Naive thymus-derived CD4-positive, alpha-beta T cell (primary cell): ENCODE results near the gene NEK7. TPM values are rescaled to one million over a fixed set of nuclear protein-coding genes. Genes with fewer than 3 reads are reported as not detected.

Experiments used
- ATAC-seq: fragments of 150-1000 bp; cut with Tn5 transposase; 2 replicates; pipeline ENCODE4 v1.10.0; 2021; ENCODE audit warnings: mild to moderate bottlenecking, moderate library complexity
- CTCF ChIA-PET: fragments of 350-600 bp; sonication (Branson Sonifier 250); formaldehyde crosslinking; loops from one replicate; lab custom pipeline; 2021; ENCODE audit warnings: antibody characterized with exemption; lab: Charles Lee
- POLR2A ChIA-PET: fragments of 350-600 bp; sonication (Branson Sonifier 250); formaldehyde crosslinking; loops from one replicate; lab custom pipeline; 2021; ENCODE audit warnings: antibody characterized with exemption, inconsistent platforms; lab: Charles Lee
- DNase-seq, 9 donors: peaks; one replicate each; pipeline versions ENCODE4 v3.0.0 to v3.0.0-alpha.2; 2020 to 2022; ENCODE audit warnings: mixed read lengths in 1 of 9
- H3K27ac ChIP-seq: one replicate; pipeline ENCODE4 v1.7.0; 2013; ENCODE audit warnings: mild to moderate bottlenecking, low read depth, low read length, moderate library complexity
- H3K27me3 ChIP-seq, 2 donors: one replicate each; pipeline ENCODE4 v1.7.0; 2013; ENCODE audit warnings: low read length in 2 of 2, mild to moderate bottlenecking in 2 of 2, moderate library complexity in 2 of 2; ENCODE audit not compliant: control insufficient read depth in 2 of 2, insufficient read depth in 2 of 2
- H3K36me3 ChIP-seq, 3 experiments: 1 replicate in 2 of 3; 2 replicates in 1 of 3; pipeline ENCODE4 v1.7.0; 2013; ENCODE audit warnings: low read length in 3 of 3, mild to moderate bottlenecking in 3 of 3, moderate library complexity in 1 of 3; ENCODE audit not compliant: insufficient read depth in 3 of 3, control insufficient read depth in 2 of 3
- H3K4me1 ChIP-seq, 2 donors: one replicate each; pipeline ENCODE4 v1.7.0; 2013; ENCODE audit warnings: low read length in 2 of 2, mild to moderate bottlenecking in 2 of 2, moderate library complexity in 1 of 2; ENCODE audit not compliant: control insufficient read depth in 2 of 2, insufficient read depth in 2 of 2
- H3K4me3 ChIP-seq: 2 replicates; pipeline ENCODE4 v1.7.0; 2013; ENCODE audit warnings: mild to moderate bottlenecking, low read length
- H3K9me3 ChIP-seq, 3 experiments: 1 replicate in 2 of 3; 2 replicates in 1 of 3; pipeline ENCODE4 v1.7.0; 2013; ENCODE audit warnings: low read length in 3 of 3; ENCODE audit not compliant: control insufficient read depth in 2 of 3
- H3K27ac Mint-ChIP-seq, 9 donors: one replicate each; pipeline ENCODE4 v1.8.0; 2020 to 2022; ENCODE audit warnings: mixed read lengths in 9 of 9, mild to moderate bottlenecking in 8 of 9, moderate library complexity in 5 of 9, inconsistent platforms in 2 of 9
- H3K27me3 Mint-ChIP-seq, 5 donors: one replicate each; pipeline ENCODE4 v1.8.0; 2021 to 2022; ENCODE audit warnings: mixed read lengths in 5 of 5, mild to moderate bottlenecking in 1 of 5
- H3K36me3 Mint-ChIP-seq, 5 donors: one replicate each; pipeline ENCODE4 v1.8.0; 2020 to 2022; ENCODE audit warnings: mixed read lengths in 5 of 5, mild to moderate bottlenecking in 3 of 5, inconsistent platforms in 1 of 5
- H3K4me1 Mint-ChIP-seq, 7 donors: one replicate each; pipeline ENCODE4 v1.8.0; 2020 to 2022; ENCODE audit warnings: mixed read lengths in 7 of 7, mild to moderate bottlenecking in 3 of 7, inconsistent platforms in 1 of 7
- H3K4me3 Mint-ChIP-seq, 10 donors: one replicate each; pipeline ENCODE4 v1.8.0; 2020 to 2022; ENCODE audit warnings: mild to moderate bottlenecking in 10 of 10, mixed read lengths in 10 of 10, moderate library complexity in 6 of 10, inconsistent platforms in 2 of 10
- H3K9me3 Mint-ChIP-seq, 11 donors: one replicate each; pipeline ENCODE4 v1.8.0; 2020 to 2022; ENCODE audit warnings: mixed read lengths in 11 of 11, mild to moderate bottlenecking in 4 of 11, inconsistent platforms in 1 of 11, moderate library complexity in 1 of 11
- intact Hi-C, 2 donors: fragments of 100-400 bp; cut with micrococcal nuclease; formaldehyde crosslinking; loops; one replicate each; pipeline ENCODE4 v1.15.1; 2023
- polyA plus RNA-seq, 2 donors: library from polyadenylated mRNA; unstranded; fragments of 300-500 nt; fragmentation: Illumina TruSeq; gene quantifications; one replicate each; pipeline ENCODE4 v1.2.3, GENCODE V29; 2021
- total RNA-seq, 6 experiments: library from RNA in 5 of 6; stranded (reverse) in 5 of 6; gene quantifications; 1 replicate in 5 of 6; 2 replicates in 1 of 6; pipeline ENCODE4 v1.2.3 and lab custom pipeline; 2021 to 2026

NEK7 gene
- total and polyA plus RNA-seq, 7 experiments from 2014 or later = 25.1 to 68.4 (median 44.5) TPM

- ChIA-PET POLR2A (no interaction called here), CTCF (interaction anchor here (1.2 kb wide), 1 partner anchor 44 kb away, joined by 5 read pairs; no protein-coding TSS in a partner anchor)
- Mint-ChIP-seq H3K4me1 (peaks cover 0 to 25% (median 14%) of the 10 kb centered on the region in 7 donors), H3K36me3 (peaks cover 0 to 29% (median 8%) of the 10 kb centered on the region in 5 donors), H3K27ac (no peak overlapping the region), H3K9me3 (no peaks in the 10 kb centered on the region), H3K4me3 (no peak overlapping the region), H3K27me3 (no peaks in the 10 kb centered on the region)
- no peaks in the 10 kb centered on the region for H3K4me1 ChIP-seq
- H3K27ac ChIP-seq = no peak overlapping the region
- DNase-seq (no peak), ATAC-seq (no peak)
- no peak overlapping the region for H3K4me3 ChIP-seq
- H3K36me3 ChIP-seq = peaks cover 0 to 4% (median 4%) of the 10 kb centered on the region in 3 experiments
- H3K27me3 ChIP-seq = no peaks in the 10 kb centered on the region
- intact Hi-C loops = no loop called here
- H3K9me3 ChIP-seq = no peaks in the 10 kb centered on the region
Observed at GRCh38 chr1:198290089-198290683, 133.4 kb downstream of the NEK7 start.

GRCh38 chr1:198291036-198291435 is 134.2 kb downstream of the NEK7 start:
- ATAC-seq (no peak), DNase-seq (no peak)
- no peaks in the 10 kb centered on the region for H3K27me3 ChIP-seq
- no peak overlapping the region for H3K27ac ChIP-seq
- H3K9me3 ChIP-seq = no peaks in the 10 kb centered on the region
- H3K4me3 ChIP-seq = no peak overlapping the region
- Mint-ChIP-seq H3K36me3 (peaks cover 0 to 29% (median 11%) of the 10 kb centered on the region in 5 donors), H3K4me3 (no peak overlapping the region), H3K27ac (peak overlapping the region in 3 of 9 donors; percentile 10 to 58 (median 28)), H3K27me3 (no peaks in the 10 kb centered on the region), H3K4me1 (peaks cover 0 to 25% (median 14%) of the 10 kb centered on the region in 7 donors), H3K9me3 (no peaks in the 10 kb centered on the region)
- ChIA-PET POLR2A (no interaction called here), CTCF (interaction anchor here (1.2 kb wide), 1 partner anchor 45 kb away, joined by 5 read pairs; no protein-coding TSS in a partner anchor)
- H3K36me3 ChIP-seq = peaks cover 0 to 7% (median 4%) of the 10 kb centered on the region in 3 experiments
- no peaks in the 10 kb centered on the region for H3K4me1 ChIP-seq
- intact Hi-C loops = no loop called here

GRCh38 chr1:198291924-198292323 is 135.1 kb downstream of the NEK7 start:
- ATAC-seq (no peak), DNase-seq (no peak)
- H3K4me1 Mint-ChIP-seq = peaks cover 0 to 21% (median 14%) of the 10 kb centered on the region in 7 donors
- CTCF ChIA-PET = no interaction called here
- Histone ChIP-seq H3K9me3 (no peaks in the 10 kb centered on the region), H3K4me3 (no peak overlapping the region), H3K36me3 (peaks cover 0 to 7% (median 4%) of the 10 kb centered on the region in 3 experiments), H3K27me3 (no peaks in the 10 kb centered on the region), H3K27ac (no peak overlapping the region), H3K4me1 (no peaks in the 10 kb centered on the region)
- H3K4me3 Mint-ChIP-seq = no peak overlapping the region
- peaks cover 0 to 25% (median 10%) of the 10 kb centered on the region in 5 donors for H3K36me3 Mint-ChIP-seq
- no peaks in the 10 kb centered on the region for H3K9me3 Mint-ChIP-seq
- H3K27me3 Mint-ChIP-seq = no peaks in the 10 kb centered on the region
- POLR2A ChIA-PET = no interaction called here
- no peak overlapping the region for H3K27ac Mint-ChIP-seq
- intact Hi-C loops = no loop called here

- no peak for DNase-seq
- no peak overlapping the region for H3K4me3 Mint-ChIP-seq
- peak overlapping the region in 2 of 9 donors; percentile 22 to 62 for H3K27ac Mint-ChIP-seq
- no peaks in the 10 kb centered on the region for H3K9me3 Mint-ChIP-seq
- Histone ChIP-seq H3K27me3 (no peaks in the 10 kb centered on the region), H3K27ac (no peak overlapping the region), H3K4me3 (no peak overlapping the region), H3K36me3 (peaks cover 4 to 15% (median 12%) of the 10 kb centered on the region in 3 experiments), H3K4me1 (no peaks in the 10 kb centered on the region), H3K9me3 (no peaks in the 10 kb centered on the region)
- H3K4me1 Mint-ChIP-seq = peaks cover 0 to 23% (median 7%) of the 10 kb centered on the region in 7 donors
- CTCF ChIA-PET = no interaction called here
- H3K27me3 Mint-ChIP-seq = no peaks in the 10 kb centered on the region
- intact Hi-C loops = no loop called here
- H3K36me3 Mint-ChIP-seq = peaks cover 9 to 37% (median 26%) of the 10 kb centered on the region in 5 donors
- POLR2A ChIA-PET = interaction anchor here (0.6 kb wide), 1 partner anchor 96 kb away, joined by 3 read pairs; no protein-coding TSS in a partner anchor
- no peak for ATAC-seq
Observed at GRCh38 chr1:198295225-198295624, 138.4 kb downstream of the NEK7 start.

- Mint-ChIP-seq H3K4me3 (no peak overlapping the region), H3K4me1 (peaks cover 3 to 19% (median 5%) of the 10 kb centered on the region in 7 donors), H3K27ac (no peak overlapping the region), H3K9me3 (no peaks in the 10 kb centered on the region), H3K36me3 (peaks cover 13 to 40% (median 31%) of the 10 kb centered on the region in 5 donors), H3K27me3 (no peaks in the 10 kb centered on the region)
- no peak overlapping the region for H3K27ac ChIP-seq
- H3K4me1 ChIP-seq = no peaks in the 10 kb centered on the region
- ATAC-seq = no peak
- H3K4me3 ChIP-seq = no peak overlapping the region
- peaks cover 4 to 15% (median 15%) of the 10 kb centered on the region in 3 experiments for H3K36me3 ChIP-seq
- no peaks in the 10 kb centered on the region for H3K27me3 ChIP-seq
- ChIA-PET CTCF (no interaction called here), POLR2A (no interaction called here)
- H3K9me3 ChIP-seq = no peaks in the 10 kb centered on the region
- intact Hi-C loops = no loop called here
- DNase-seq = no peak
Observed at GRCh38 chr1:198295971-198296370, 139.2 kb downstream of the NEK7 start.

GRCh38 chr1:198297281-198297680 is 140.5 kb downstream of the NEK7 start:
- Mint-ChIP-seq H3K36me3 (peaks cover 13 to 48% (median 31%) of the 10 kb centered on the region in 5 donors), H3K27me3 (no peaks in the 10 kb centered on the region), H3K4me3 (no peak overlapping the region), H3K9me3 (no peaks in the 10 kb centered on the region), H3K27ac (peak overlapping the region in 1 of 9 donors; percentile 69), H3K4me1 (peaks cover 0 to 13% (median 3%) of the 10 kb centered on the region in 7 donors)
- intact Hi-C loops = no loop called here
- ChIA-PET POLR2A (no interaction called here), CTCF (no interaction called here)
- DNase-seq (no peak), ATAC-seq (no peak)
- no peaks in the 10 kb centered on the region for H3K4me1 ChIP-seq
- no peaks in the 10 kb centered on the region for H3K27me3 ChIP-seq
- H3K4me3 ChIP-seq = no peak overlapping the region
- no peak overlapping the region for H3K27ac ChIP-seq
- H3K9me3 ChIP-seq = no peaks in the 10 kb centered on the region
- peaks cover 4 to 15% (median 15%) of the 10 kb centered on the region in 3 experiments for H3K36me3 ChIP-seq
